Limb (tissue), 2 donors: ENCODE measurements around the gene ADGRF3.
"Not testable (repeated sequence)": the region's sequence is repeated elsewhere in the genome, so short reads cannot be mapped to it uniquely, and the experiment has no call there.

ENCODE experiments used
- DNase-seq, 2 donors: peaks; one replicate each; pipeline ENCODE4 v3.0.0-alpha.2; 2016; ENCODE audit errors: extremely low spot score in 2 of 2

The ADGRF3 gene

DNA sequence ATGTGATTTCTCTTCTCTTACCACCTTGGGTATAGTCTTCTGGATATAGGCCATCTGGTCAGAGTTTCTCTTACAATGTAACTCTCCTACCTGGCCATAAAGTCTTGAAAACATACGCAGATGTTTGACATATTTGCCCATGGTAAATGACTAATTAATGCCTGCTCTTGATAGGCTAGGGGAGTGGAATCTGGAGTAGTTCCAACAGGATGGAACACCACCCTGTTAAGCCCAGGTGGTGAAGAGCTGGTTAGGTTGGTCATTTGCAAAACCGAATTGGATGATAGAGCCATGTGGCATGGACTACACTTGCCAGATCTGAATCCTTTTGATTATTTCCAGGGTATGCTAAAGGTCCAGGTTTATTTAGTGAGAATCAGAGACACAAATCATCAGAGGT is 65.4 kb downstream of the ADGRF3 start:
- no peak for DNase-seq

DNA sequence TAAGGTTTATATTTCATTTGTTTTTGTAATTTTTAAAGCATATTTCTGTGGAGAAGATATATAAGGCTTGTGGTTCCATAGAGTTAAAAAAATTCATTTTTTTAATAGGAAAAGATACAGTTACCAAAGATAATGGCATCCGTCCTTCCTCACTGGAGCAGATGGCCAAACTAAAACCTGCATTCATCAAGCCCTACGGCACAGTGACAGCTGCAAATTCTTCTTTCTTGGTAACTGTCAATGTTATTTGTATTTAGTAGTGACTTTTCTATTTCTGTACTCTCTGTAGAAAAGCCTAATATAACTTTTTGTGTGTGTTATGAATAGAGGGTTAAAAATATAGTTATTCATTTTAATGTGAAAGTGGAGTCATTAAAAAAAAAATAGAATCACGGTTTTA is 66.7 kb downstream of the ADGRF3 start:
- no peak for DNase-seq

DNA sequence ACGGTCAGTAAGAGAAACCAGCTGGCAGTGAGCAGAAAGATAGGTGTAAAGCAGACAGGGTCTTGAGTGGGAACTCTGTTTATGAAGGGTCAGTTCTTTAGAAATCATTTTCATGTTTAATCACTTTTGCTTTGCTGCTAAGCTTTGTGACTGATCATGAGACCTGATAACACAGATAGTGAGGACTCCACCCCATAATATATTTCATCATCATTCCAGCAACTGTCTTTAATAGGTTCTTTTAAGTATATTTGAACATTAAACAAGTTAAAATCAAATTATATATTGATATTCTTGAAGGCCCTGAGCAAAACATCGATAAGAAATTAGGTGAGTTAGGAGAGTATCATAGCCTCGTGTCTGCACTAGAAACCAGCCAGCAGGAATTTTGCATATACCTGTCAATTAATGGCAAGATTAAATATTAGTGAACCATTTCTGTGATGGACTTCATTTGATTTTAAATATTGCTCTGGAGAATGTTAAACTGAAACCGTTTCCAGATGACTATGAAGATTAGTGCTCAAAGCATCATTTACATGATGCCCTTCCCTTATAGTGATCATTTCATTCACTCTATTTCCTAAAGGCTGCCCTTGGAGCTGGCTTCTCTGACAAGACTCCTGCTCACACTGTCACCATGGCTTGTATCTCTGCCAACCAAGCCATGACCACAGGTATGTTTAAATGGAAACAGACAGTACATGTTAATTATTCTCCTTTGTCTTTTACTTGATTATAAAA is 69.9 kb downstream of the ADGRF3 start:
- no peak for DNase-seq

DNA sequence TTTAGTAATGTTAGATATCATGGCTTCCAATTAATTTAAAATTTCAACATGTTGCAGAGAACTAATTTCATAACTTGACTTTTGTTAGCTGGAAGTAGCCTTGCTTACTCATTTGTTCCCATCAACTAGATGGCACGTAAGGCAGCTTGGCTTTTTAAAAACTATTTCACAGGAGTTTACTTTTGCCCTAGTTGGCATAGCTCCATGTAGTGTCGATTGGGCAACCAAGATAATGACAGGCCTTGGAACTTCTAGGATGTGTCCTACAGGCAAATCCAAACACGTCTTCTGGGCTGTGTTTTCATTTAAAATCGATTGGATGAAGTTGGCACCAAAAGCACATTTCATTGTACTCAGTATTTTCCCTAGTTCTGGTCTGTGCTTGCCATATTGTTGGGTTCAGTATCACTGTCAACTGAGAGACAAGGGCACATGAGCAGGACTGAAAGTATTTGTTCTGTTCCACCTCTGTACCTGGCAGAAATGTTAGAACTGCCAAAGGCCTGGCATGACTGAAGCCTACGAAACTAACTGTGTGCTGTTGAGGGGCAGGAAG is 72.5 kb downstream of the ADGRF3 start:
- no peak for DNase-seq

DNA sequence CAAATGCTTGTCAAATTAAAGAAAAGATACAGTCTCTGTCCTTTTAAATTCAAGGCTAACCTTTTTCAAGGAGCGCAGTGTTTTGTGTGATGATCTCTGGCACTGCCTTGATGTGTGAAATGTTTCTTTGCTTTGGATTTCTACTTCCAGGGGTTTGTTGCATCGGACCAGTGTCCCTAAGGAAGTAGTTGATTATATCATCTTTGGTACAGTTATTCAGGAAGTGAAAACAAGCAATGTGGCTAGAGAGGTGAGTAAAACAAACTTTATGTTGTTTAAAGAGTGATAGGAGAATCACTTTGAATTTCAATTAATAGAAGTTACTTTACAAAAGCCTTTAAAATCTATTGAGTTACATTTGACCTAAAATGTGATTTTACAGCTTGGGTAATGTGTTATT is 73.1 kb downstream of the ADGRF3 start:
- DNase-seq: no peak

DNA sequence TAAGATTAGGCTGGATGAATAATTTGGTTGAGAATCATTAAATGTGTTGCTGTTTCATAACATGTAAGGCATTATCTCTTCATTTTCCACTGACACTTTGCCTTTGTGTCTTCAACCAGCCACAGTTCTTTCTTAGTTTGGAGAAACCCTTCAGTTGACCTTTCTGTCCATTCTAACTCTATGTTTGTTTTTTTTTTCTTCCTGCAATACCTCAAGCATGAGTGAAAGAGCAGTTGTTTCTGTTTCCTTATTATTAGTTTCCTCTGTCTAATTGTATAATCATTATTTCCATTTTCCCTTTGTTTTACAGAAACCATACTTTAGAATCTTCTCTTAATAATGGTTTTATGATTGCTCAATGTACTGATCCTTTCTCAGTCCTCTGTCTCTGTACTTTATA is 76.2 kb downstream of the ADGRF3 start:
- DNase-seq: no peak

DNA sequence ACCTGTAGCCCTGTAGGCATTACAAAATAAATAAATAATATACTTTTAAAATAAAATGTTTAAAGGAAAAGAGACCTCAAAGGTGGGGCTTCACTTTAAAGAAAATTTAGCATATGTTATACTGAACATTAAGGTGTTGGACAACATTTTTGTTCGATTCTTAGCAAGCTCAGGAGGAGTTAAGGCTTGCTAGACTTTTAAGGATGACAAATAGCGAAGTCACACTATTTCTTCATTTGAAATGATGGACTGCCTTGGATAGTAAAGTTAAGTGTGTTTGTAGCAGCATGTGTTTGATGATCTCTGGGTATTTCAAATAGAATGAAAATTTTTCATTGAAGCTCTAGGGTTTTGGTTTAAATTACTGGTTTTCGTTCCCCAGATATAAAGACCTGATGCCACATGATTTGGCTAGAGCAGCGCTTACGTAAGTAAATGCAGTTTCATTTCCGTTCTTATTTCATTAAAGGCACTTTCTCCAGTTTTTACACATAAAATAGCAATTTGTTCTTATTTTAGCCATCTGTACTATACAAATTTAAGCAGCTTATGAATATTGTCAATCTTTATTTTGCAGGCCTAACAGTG is 76.9 kb downstream of the ADGRF3 start:
- DNase-seq: no peak

DNA sequence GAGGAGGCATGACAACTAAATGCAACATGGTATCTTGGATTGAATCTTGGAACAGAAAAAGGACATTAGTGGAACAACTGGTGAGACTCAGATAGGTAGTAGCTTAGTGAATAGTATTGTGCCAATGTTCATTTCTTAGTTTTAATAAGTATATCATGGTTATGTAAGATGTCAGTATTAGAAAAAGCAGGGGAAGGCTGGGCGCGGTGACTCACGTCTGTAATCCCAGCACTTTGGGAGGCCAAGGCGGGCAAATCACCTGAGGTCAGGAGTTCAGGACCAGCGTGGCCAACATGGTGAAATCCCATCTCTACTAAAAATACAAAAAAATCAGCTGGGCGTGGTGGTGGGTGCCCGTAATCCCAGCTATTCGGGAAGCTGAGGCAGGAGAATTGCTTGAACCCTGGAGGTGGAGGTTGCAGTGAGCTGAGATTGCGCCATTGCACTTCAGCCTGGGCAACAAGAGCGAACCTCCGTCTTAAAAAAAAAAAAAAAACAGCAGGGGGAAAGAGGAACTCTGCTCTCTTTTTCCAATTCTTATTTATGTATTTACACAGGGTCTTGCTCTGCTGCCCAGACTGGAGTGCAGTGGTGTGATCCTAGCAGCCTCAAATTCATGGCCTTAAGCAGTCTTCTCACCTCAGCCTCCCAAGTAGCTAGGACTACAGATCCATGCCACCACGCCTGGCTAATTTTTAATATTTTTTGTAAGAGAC is 77.8 kb downstream of the ADGRF3 start:
- not testable (repeated sequence) for DNase-seq

DNA sequence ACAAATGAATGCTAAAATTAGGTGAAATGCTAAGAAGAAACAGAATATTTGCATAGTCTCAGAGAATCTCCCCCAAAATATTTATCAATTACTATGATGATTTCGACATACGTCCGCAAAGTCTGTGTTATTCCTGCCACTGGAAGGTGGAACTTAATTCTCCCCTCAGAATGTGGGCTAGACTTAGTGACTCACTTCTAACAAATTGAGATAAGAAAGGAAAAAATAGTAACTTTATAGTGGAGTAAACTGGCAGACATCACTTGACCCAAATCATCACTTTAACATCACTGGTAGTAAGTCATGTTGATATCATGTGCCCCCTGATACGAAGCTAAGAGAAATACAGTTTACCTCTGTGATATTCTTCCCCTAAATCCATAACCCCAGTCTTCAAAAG is 78.4 kb downstream of the ADGRF3 start:
- DNase-seq: no peak

DNA sequence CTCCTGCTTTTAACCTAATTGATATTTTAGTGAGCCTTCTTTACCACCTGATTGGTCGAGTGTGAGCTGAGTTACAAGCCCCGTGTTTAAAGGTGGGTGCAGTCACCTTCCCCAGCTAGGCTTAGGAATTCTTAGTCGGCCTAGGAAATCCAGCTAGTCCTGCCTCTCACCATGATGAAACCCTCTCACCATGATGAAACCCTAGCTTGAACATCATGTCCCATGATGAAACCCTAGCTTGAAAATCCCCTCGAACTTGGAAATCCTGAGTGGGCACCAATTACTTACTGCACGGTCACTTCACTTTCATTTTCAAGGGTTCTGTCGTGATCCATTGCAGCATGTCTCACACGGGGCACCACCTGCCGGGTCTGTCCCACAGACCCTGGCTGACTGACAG is 87.8 kb downstream of the ADGRF3 start:
- DNase-seq: not testable (repeated sequence)
